ENCODE measurements around the gene YTHDF1.

The YTHDF1 gene

DNA sequence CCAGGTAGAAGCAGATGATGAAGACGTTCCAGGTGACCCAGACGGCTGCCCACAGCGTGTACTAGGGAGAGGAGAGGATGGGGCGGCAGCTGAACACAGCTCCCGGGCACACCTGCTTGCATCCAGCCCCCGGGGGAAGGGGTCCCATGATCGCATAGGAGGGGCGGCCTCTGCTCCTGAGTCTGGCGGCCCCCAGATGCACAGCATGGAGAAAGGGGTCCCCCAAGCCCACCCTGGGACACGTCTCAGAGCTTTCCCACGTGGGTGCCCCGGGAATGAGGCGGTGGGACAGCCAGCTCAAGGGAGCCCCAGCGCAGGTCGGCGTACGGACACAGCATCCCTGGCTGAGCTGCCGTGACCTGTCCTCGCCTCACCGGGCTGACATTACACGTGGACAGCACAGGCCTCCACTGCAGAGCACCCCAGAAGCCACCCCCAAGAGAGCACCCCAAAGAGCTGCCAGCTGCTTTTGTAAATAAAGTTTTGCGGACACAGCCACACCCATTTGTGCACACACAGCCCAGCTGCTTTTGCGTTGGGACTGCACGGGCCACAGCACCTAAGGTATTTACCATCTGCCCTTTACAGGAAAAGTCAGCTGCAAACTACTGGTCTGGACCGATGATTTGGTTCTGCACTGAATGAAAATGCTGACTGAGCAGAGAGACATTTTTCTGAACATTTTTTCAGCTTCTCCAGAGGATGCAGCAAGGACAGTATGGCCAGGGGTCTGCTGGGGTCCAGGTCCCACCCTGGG is 33.1 kb upstream of the YTHDF1 start:
- no peak for DNase-seq

GRCh38 chr20:63247671-63248228 is 31.8 kb upstream of the YTHDF1 start:
- DNase-seq = no peak

DNA sequence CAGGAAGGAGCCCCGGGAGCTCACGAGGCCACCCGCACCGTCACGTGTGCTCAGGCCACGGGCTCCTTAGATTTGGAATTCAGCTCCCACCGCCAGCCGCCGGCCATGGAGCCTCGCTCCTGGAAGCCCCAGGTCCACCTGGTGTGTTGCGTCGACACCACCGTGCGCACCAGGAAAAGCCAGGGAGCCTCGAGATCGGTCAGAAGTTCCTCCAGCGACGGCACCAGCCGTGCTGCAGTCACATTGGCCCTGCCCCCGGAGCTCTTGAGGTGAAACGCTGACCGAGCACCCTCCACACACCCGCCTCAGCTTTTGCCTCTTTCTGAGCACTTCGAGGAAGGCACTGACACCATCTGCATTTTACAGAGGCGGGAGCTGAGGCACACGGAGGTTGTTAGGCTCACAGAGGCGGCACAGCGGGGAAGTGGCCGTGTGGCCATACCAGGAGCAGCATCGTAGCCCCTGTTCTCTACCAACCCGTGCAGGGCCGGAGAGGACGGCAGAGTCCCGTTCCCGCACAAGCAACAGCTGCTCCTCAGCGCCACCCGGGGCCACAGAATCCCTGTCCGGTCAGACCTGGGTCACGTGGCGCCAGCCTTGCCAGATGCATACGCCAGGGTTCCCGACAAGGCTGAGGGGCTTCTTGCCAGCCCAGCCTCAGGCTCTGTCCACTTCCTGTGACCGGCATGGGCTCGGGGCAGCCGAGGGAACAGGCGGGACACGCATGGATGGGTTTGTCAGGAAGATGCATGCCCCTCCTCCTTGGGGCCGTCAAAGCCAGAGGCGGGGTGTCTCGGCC is 30.8 kb upstream of the YTHDF1 start:
- DNase-seq = no peak

DNA sequence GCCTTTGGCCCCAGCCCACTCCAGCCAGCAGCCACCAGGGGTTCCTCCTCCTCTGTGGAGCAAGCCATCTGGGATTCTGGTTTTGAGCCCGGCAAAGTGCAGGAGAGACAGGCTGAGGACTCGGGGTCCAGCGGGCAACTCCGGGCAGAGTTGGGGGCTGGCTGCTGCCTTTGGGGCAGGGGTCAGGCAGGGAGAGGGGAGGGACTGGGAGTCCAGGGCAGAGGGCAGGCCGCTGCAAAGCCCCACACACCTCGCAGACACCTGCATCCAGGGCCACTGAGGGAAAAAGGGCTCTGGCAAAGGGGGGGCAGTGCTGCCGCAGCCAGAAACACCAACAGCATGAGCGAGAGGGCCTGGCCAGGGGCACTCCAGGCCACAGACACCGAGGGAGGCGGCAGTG is 28.5 kb upstream of the YTHDF1 start:
- DNase-seq = no peak

DNA sequence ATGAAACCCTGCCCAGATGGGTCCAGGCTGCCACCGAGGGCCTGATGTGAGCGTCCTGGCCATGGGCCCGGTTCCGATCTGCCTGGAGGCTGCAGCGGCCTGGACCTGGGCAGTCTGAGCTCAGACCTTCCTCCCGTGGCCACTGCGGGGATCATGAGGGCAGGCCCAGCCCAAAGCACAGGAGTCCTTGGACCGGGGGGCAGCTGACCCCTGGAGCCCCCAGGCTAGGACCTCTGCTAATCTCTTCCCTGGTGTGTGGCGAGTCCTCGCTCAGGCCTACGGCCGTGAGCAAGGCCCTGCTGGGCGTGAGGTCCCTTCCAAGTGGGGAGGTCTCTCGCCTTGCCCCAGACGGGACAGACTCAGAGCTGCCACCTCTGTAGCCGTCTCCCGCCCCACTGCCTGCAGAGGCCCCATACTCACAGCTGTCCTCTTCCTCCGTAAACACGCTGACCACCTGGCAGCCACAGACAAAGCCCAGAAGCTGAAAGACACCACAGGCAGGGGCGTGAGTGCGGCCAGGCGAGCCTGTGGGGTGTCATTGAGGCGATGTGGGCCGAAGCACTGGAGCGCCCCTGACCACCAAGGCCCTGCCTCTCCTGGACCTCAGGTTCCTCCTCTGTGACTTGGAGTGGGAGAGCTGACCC is 27.8 kb upstream of the YTHDF1 start:
- DNase-seq = no peak

DNA sequence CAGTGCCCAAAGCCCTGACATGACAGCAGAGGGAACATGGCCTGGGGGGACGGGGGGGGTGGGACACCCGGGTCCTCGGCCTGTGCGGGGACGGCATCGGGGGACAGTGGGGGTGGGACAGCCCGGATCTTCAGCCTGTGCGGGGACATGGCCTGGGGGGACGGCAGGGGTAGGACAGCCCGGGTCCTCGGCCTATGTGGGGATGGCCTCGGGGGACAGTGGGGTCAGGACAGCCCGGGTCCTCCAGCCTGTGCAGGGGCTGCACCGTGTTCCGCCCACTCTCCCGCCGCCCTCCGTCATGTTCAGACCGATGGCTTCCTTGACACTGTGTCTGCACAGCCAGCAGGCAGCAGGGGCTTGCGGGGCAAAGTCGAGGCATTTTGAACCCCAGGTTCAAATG is 26.8 kb upstream of the YTHDF1 start:
- DNase-seq = no peak

GRCh38 chr20:63241272-63241671 is 25.3 kb upstream of the YTHDF1 start:
- no peak for DNase-seq

- no peak for DNase-seq
These were observed 24.1 kb upstream of the YTHDF1 start for GRCh38 chr20:63240004-63240403.

- DNase-seq = no peak
These were observed 23.5 kb upstream of the YTHDF1 start for GRCh38 chr20:63239431-63239830.

DNA sequence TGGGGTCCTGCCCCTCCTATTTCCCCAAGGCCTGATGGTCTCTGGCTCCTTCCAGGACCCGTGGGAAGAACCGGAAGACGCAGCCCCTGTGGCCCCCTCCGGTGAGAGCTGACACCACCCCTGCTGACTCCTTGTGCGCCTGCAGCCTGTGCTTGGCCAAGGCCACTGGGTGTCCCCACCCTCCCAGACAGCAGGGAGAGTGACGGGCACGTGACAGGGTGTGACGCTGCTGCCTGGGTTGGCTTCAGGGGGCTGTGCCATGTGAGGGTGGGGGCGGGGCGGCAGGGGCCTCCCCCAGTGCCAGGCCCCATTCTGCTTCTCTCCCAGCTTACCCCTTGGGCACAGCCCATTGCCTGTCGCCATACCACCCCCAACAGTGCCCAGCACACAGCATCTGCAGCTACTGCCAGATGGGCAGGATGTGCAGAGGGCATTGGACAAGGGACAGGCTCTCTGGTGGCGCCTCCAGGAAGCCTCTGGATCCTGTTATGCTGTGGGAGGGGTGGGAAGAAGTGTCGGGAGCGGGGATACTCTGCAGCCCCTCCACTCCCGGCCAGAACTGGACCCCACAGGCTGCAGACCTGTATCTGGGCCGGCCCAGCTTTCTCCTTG is 22.7 kb upstream of the YTHDF1 start:
- no peak for DNase-seq

DNA sequence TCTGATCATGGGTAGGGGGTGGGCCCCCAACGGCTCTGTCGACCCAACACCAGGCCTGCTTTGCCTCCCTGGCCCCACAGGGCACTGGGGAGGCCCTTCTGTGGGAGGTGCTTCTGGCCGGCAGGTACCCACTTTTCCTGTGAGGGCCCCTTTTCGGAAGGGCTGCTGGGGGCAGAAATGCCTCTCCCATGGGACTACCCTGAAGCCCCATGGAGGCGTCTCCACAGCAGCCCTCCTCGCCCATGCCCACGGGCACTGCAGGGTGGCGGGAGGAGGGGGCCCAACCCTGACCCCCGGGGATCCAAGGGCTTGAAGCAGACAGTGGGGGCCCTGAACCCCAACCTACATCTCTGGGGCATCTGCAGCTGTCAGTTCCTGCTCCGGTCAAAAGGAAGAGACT is 22.1 kb upstream of the YTHDF1 start:
- no peak for DNase-seq

GRCh38 chr20:63236116-63236837 is 20.3 kb upstream of the YTHDF1 start:
- no peak for DNase-seq

GRCh38 chr20:63235399-63235983 is 19.6 kb upstream of the YTHDF1 start, which contains the start of gene BIRC7:
Gene BIRC7 (plus strand): TSS chr20:63235905. CDS start chr20:63236097, 192 bp downstream.
- no peak for DNase-seq

- no peak for DNase-seq
These were observed 18.9 kb upstream of the YTHDF1 start for GRCh38 chr20:63234693-63235398.

GRCh38 chr20:63233924-63234323 is 18.0 kb upstream of the YTHDF1 start:
- DNase-seq = no peak

- no peak for DNase-seq
These were observed 17.1 kb upstream of the YTHDF1 start for GRCh38 chr20:63233061-63233344.

- no peak for DNase-seq
These were observed 16.5 kb upstream of the YTHDF1 start for GRCh38 chr20:63232235-63233060.

DNA sequence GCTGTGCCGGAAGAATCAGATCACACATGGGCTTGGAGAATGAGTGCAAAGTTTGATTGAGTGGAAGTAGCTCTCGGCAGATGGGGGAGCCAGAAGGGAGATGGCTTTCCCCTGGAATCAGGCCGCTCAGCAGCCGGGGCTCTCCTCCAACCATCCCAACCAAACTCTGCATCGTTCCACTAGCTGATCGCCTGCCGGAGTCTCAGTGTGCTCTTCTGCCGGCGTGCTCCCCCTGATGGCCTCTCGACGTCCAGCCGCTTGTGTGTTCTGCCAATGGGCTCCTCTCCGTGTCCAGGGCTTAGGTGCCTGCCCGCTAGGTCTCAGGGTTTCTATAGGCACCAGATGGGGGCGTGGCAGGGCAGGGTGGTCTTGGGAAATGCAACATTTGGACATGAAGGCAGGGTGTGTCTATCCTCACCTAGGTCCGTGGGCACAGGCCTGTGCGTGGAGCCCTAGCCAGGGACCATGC is 14.9 kb upstream of the YTHDF1 start:
- no peak for DNase-seq

DNA sequence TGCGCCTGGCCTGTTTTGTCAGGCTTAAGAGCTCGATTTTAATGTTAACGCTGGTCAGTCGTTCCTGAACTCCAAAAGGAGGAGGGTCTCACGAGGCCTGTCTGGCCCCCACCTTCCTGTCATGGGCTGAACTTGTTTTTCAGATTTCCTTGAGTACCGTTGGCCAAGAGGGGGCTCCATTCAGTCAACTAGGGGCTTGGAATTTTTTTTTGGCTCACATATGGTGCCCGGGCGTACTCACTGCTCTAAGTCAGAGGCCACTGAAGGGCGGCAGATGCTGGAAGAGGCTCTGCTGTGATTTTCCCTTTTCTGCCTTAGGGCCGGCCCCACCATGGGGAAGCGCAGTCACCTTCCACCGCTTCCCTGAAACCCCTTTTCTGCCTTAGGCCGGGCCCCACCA is 12.9 kb upstream of the YTHDF1 start:
- no peak for DNase-seq

DNA sequence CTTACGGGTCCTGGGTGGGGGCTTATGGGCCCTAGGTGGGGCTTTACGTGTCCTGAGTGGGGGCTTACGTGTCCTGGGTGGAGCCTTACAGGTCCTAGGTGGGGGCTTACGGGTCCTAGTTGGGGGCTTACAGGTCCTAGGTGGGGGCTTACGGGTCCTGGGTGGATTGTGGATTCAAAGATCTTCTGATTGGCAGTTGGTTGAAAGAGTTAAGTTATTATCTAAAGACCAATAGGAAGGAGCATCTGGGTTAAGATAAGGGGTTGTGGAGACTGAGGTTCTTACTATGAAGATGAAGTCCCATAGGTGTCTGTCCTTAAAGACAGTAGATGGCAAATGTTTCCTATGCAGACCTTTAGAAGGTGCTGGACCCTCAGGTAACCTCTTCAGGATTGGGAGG is 11.3 kb upstream of the YTHDF1 start:
- no peak for DNase-seq

Data from NCI-H187 treated with DMSO at 0.1 percent for 48 hours (cell line).